Measurements from ENCODE around the gene SCD.

DNA sequence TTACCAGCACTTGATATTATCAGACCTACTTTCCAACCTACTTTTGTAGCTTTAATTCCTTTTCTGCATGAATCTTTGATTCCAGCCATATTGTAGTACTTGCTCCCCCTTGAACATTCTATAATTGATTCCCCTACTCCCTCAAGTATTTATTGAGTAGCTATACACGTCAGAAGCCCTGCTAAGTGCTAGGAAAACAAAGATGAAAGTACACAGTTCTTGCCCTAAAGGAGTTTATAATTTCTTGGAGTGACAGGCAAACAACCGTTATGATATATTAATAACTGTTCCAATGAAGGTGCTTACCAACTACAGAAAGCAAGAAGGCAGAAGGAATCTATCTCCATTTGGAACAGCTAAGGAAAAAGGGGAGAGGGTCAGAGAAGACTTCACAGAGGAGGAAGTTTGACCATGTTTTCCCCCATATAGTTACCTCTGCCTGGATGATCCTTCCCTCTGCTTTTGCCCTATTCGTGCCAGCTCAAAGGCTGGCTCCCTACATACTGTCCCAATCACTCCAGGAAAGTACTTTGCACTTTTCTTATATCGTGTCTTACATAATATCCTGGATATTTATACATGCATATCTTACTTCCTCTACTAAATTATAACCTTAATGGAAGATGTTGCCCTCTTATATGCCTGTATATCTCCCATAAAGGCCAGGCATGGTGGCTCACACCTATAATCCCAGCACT is 54.7 kb downstream of the SCD start:
- TF ChIP-seq, protein P1, sequence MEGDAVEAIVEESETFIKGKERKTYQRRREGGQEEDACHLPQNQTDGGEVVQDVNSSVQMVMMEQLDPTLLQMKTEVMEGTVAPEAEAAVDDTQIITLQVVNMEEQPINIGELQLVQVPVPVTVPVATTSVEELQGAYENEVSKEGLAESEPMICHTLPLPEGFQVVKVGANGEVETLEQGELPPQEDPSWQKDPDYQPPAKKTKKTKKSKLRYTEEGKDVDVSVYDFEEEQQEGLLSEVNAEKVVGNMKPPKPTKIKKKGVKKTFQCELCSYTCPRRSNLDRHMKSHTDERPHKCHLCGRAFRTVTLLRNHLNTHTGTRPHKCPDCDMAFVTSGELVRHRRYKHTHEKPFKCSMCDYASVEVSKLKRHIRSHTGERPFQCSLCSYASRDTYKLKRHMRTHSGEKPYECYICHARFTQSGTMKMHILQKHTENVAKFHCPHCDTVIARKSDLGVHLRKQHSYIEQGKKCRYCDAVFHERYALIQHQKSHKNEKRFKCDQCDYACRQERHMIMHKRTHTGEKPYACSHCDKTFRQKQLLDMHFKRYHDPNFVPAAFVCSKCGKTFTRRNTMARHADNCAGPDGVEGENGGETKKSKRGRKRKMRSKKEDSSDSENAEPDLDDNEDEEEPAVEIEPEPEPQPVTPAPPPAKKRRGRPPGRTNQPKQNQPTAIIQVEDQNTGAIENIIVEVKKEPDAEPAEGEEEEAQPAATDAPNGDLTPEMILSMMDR (conservative IDR thresholded peaks at IDR 0.05 in 1 of 2, IDR thresholded peaks at IDR 0.05 in 1 of 2; ENCODE audit: extremely low read depth in 1 of 2, insufficient read depth in 1 of 2, low read depth in 1 of 2, low read length in 2 of 2): no peak
- TF ChIP-seq EZH2 (IDR thresholded peaks at IDR 0.05; ENCODE audit: borderline replicate concordance, low read length): no peak
